GM12891 (cell line): Measurements from ENCODE around the gene SLC9B2.

ENCODE experiments used
- POLR2A ChIP-seq: IDR thresholded peaks from 2 replicates; pipeline ENCODE4 v1.6.1; 2011; ENCODE audit warnings: low read depth, low read length, control low read depth
- TAF1 ChIP-seq: IDR thresholded peaks from 2 replicates; pipeline ENCODE4 v1.6.1; 2011; ENCODE audit warnings: low read depth, low read length, control low read depth

DNA sequence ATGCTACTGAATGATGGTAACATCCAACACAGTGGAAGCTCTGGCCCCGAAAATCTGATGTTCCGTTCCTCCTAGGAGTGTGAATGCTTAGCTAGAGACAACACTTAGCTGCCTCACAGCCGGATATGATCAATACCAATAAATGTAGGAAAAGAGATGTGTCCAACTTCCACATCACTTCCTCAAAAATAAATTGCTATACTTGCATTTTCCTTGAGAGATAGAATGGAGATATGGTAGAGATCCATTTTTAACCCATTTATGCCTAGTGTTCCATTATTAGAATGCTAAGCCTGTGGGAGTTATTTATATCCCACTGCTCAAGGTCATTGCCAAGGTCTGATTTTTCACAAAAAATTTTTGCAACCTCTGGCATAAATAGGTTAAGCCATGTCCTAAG, 51.6 kb downstream of the SLC9B2 start:
- TF ChIP-seq POLR2A: no peak
- no peak for TF ChIP-seq TAF1
